Measurements from ENCODE around the gene FAHD1.

DNA sequence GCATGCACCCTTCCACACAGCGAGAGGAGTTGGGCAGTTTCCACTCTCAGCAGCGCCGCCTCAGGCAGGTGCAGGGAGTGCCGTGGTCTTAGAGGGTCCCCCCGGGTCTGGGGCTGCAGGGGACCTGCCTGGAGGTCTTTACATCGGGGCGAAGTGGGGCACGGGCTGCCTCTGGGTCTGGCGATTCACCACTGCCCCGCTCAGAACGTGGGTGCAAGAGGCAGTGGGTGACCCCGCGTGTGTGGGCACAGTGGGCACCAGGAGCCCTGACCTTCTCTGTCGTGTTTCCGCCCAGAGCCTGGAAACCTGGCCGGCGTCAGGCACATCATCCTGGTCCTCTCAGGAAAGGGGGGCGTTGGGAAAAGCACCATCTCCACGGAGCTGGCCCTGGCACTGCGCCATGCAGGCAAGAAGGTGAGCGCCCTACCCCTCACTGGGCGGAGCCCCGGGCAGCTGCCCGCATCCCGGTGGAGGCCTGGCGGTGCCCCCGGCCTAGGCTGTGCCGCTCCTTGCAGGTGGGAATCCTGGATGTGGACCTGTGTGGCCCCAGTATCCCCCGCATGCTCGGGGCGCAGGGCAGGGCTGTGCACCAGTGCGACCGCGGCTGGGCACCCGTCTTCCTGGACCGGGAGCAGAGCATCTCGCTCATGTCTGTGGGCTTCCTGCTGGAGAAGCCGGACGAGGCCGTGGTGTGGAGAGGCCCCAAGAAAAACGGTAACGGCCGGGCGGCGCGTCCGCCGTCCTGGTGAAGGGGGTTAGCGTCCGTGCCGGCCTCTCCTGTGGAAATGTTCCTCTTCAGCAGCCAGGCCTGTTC lies 40.6 kb upstream of the FAHD1 start:
- TF ChIP-seq POLR2A (IDR thresholded peaks at IDR 0.05) (no peak), CTCF (IDR thresholded peaks at IDR 0.05) (no peak)
